Activated CD8-positive, alpha-beta memory T cell treated with anti-CD3 and anti-CD28 coated beads for 48 hours (primary cell): ENCODE measurements around the gene PLD1.

Experiments
- DNase-seq, 3 experiments: peaks; one replicate each; pipeline ENCODE4 v3.0.0-alpha.2; 2020; ENCODE audit warnings: low read depth in 2 of 3, low spot score in 2 of 3

PLD1 gene

DNA sequence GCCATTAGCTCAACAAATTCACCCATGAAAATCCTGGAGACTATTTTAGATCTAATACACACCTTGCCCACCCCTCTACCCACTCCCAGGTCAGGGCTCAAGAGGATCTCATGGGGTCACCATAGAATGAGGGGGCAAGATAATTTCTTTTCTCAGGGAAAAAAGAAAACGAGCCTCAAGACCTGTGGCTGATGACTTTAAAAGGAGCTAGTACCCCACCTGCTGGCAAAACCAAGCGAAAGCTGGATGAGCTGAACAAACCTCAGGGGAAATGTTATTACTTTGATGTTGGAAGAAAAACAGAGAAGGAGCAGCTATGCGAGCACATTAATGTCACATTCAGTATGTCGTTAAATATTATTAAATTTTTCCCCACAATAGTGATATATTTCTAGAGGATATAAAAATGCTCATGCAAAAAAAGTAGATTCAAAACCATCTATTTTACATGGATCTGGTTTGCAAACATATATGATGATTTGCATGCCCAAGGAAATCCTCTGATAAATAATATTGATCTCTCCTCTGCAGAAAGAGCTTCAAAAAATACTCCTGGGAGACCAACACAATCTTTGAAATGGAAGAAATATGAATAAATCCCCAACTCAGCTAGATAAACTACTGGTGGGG, 37.7 kb downstream of the PLD1 start:
- no peak for DNase-seq

DNA sequence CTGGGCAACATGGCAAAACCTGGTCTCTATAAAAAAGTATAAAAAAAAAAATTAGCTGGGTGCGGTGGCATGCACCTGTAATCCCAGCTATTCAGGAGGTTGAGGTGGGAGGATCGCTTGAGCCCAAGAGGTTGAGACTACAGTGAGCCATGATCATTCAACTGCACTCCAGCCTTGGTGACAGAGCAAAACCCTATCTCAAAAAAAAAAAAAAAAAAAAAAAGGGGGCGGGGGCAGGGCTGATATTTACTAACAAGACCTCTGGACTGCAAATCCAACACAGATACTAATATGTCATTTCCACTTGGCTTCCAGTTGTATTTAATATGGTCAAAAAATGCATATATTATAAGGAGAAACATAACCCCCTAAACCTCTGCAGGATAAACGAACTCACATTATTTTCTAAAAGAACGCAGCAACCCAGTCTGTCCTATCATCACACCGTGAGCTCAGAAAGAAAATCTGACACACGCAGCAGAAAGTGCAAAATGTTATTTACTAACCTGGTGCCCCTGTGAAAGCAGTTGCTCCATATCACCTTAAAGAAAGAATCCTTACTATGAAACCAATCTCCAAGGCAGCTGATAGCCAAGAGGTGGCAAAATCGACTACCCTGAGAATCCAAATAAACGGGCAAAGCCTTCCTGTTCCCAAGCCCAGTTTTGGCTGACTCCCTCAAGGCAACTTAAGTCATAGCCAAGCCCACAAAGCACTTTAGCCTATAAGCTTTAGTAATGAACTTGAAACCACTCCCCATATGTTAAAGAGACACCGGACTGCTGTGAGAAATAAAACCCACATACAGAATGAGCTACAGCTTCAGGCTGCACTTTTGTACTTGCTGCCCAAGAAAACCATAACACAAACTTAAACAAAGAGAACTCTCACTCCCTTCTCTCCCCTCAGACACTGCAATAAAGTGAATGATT, 39.3 kb downstream of the PLD1 start:
- no peak for DNase-seq

DNA sequence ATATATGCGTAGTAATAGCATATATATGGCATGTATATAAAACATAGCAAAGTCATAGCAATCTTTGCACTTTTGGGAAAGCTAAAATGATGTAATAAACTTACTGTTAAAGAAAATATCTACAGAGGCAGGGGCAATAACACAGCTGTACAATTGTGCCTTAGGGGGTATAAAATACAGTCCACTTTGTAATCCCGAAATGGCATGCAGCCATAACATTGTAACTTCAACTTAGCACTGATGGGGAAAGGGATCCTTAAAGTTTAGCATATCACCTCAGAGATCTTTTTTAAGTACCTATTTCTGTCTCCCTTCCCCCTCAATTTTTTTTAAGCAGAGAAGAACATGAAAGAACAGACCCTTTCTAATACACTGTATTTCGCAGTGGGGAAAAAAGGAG, 40.8 kb downstream of the PLD1 start:
- DNase-seq: no peak

DNA sequence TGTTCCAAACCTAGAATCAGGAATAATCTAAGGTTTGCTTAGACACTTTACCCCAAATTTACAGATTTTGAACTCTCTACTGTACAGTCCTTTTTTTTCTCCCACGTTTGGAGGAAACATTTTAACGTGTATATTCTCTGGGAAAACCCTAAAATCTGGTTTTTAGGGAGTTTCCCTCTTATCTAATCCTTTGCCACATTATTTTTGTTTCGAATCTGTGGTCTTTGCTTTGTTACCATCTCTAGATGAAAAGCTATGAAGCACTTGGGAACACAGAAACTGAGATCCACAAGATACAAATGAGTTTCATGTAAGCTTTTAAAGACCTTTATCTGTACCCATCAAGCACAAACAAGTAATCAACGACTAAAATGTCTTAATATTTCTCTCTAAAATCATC, 41.3 kb downstream of the PLD1 start:
- no peak for DNase-seq

DNA sequence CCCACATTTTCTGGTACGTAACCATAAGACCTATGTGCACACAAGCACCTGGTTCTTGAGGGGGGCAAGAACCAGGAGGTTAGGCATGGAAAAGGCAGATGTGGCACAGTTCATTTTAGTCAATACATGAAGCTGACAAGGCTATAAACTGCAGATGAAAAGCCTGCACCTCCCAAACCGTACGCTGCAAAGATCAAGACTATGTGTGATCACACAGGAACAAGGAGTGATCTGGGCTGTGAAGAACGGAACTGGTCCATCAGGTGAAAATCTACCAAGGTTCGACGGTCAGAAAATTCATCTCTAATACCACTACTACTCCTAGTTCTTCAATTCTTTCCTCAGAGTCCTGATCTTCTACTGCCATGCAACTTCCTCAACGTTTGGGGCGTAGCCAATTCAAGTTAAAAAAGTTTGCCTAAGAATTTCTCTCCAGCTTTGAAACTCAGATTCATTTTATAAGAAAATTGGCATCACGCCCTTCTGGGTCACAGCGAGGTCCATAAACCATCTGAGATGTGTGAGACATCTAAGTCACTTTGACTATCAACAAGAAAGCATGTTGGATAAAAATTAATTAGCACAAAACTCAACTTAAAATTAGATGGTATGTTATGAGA, 41.9 kb downstream of the PLD1 start:
- DNase-seq: no peak

DNA sequence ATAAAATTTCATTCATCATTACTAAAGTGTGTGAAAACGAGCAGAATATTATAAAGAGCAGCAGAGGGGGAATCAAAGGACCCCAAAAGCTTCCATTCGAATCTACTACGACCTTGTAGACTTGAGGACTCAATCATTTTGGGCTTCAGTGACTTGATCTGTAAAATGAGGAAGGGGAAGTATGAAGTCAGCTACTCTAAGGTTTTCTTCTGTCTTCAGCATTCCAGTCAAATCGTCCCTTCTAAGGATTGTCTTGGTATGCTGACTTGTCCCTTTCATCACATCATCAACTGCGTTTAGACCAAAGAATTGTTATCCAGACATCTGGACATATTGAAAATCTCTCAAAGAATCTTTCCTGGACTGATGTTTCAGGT, 44.8 kb downstream of the PLD1 start:
- no peak for DNase-seq

DNA sequence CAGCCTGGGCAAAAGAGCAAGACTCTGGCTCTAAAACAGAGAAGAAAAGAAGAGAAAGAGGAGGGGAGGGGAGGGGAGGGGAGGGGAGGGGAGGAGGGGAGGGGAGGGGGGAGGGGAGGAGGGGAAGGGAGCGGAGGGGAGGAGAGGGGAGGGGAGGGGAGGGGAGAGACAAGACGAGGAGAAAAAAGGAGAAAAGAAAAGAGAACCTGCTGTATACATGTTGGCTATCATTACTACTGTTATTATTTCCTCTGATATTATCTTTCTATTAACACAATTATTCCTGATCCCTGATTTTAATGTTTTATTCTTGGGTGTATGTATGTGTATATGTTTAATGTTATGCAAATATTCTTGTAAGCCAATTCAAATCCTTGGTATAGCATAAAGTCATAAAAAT, 46.9 kb downstream of the PLD1 start:
- no peak for DNase-seq

DNA sequence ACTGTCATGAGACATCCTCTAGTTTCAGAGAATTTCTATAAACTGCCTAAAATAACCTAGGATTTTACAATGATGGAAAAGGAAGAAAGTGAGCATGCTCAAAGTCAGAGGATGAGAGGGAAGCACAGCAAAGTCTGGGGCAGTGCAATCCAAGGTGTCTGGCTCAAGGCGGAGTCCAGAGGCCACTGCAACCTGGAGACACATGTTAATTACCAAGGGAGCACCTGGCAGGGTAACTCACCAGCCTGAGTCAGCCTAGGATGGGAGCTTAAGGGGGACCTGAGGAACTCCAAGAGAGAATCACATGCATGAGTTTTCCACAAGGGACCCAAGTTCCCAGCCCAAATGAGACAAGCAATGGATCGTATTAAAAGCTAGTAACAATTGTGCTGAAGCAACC, 49.8 kb downstream of the PLD1 start:
- DNase-seq: no peak

DNA sequence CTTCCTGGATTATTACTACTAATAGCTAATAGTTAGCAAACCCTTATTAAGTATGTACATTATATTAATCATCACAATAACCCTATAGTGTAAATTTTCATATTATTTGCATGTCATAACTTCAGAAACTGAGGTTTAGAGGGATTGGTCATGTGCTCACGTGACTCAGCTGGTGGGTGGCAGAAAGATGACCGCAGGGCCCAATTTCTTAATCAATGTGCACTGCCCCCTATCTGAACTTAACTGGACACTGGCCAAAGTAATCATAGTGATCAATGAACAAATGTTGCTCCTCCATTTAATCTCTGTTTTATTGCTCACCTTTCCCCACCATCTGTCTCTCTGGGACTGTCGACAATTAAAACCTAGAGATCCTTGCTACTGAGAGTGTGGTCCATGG, 52.2 kb downstream of the PLD1 start:
- DNase-seq: no peak

DNA sequence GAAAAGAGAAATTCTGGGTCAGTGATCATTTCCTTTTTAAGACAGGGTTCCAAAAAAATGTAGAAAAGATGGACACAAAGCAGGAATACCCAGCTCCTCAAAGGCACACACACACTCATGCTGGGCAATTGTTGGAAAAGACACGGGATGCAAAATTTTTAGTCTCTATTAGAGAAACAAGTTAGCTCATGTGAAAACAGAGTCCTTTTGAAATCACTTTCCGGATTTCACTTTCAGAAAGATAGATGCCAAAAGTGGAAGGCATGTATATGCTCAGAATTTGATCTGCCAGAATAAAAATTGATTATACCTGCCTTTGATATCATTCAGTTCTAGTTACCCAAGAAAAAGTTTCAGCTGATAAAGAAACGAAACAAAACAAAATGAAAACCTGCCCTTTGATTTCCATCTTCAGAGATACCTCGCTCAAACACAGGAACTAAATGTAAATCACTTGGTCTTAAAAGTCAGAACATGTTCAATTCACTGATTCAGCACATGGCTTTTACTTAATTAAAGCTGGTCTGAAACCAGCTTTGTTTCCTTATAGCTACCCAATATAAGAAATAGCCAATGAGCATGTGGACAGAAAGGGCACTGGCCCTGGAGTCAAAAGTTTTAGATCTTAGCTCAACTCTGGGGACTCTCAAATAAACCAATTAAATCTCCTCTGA, 52.8 kb downstream of the PLD1 start:
- no peak for DNase-seq

DNA sequence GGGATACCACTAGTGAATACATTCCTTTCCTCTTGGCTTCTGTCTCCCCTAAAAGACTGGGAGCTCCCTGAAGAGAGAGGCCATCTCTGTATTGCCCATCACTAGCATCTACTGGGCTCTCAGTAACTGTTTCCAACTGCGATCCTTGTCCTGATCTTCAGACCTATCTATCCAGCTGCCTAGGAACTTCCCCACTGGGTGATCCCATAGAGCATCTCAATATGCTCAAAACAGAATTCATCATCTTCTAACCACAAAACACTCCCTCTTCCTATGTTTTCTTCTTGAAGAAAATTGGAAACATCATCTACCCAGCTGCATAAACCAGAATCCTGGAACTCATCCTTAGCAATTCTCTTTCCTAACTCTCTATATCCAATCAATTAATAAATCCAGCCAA, 54.6 kb downstream of the PLD1 start:
- no peak for DNase-seq

DNA sequence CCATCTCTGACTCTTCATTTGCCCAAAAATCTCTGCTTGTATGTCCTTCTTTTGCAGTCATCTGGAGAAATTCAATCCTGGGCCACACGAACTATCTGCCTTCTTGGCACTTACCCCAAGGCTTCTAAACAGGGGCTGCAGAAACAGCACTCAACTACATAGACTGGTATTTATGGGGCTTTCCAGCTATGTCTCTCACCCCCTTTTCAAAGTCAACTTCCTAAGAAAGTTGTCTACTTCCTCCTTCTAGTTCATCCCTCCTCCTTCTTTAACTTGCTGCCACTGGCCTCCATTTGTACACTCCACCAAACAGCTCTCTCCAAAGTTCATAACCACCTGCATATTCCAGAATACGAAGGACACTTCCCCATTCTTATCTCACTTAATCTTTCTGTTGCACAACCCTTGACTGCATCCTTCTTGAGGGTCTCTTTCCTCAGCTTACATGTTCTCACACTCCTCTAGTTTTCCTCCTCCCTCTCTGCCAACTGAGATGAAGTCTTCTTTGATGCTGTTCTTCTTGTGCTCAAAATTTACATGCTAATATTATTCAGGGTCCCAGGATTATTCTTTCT, 55.2 kb downstream of the PLD1 start:
- no peak for DNase-seq

DNA sequence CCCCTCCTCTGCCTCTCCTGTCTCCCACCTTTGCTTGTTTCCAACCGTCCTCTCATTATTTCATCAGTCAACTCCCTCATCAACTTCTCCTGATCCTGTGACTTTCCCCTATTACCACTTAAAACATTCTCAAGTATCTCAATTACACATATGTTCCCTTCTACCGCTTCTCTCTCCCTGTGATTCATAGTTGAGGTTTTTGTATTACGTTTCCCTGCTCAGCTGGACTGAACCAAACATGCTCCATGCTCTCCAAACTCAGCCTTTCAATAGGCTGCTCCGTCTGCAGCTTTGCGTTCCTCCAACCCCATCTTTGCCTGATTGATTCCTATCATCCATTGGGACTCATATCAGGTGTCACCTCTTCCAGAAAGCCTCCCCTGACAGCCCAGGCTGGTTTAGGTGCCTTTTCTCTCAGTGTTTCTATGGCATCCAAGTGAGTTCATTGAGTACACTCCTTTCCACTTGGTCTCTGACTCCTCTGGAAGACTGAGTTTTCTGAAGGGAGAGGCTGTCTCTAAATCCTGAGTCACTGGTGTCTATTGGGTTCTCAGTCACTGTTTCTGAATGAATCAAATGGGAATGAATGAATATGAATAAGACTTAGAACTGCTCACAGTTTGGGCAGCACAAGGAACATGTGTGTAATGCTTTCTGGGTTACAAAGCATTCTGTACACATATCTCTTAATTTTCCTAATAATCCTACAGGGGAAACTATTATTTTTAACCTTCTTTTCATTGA, 56.4 kb downstream of the PLD1 start:
- DNase-seq: no peak

DNA sequence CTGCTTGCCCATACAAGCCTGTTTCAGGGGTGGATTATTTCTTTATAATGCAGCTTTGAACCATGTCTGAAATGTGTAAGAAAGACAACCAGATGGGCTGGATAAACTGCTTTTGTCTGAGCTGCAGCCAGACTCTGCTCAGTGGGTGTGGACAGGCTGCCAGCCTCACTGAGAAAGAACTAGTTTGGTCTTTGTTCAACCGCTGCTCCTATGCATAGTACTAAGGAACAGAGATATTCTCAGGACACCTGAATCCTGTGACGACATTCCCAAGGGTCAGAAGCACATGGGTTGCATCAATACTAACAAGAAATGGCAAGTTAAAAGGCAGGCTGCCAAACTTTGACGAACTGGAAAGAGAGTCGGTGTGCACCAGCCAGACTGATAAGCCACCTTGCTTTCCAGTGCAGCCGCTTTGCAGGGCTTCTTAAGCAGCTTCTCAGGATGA, 57.2 kb downstream of the PLD1 start:
- no peak for DNase-seq

DNA sequence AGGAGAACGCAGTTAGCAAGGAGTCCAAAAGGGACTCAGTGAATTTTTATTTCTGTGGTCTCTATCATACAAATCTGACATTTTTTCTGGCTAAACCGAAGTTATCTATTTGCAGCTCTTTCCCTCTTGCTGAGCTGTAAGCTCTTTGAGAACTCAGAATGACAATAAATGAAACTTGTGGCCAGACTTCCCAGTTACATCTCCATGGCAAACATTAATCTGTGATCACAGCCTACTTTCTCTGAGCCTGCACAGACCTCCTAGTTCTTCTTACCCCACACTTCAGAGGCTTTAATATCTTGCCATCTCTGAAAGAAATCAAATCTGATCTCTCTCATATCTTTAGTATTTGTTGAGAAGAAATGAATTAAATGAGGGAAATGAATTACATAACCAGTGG, 58.0 kb downstream of the PLD1 start:
- DNase-seq: no peak

DNA sequence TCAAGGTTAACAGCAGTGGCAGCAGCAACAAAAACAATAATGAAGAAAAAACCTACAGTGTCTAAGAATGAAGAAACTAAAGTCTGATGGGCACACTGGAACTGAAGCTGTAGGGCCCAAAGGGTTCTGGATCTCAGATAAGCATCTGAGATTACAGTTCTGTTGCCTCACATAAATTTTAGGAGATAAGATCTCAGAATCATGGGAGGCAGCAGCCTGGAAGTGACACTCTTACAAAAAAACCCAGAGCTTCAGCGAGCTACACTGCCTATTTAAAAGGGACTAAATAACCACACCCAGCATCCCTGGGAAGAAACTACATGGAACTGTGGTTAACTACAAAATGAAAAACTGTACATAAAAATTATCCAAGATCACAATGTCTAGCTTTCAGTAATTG, 61.2 kb downstream of the PLD1 start:
- no peak for DNase-seq

DNA sequence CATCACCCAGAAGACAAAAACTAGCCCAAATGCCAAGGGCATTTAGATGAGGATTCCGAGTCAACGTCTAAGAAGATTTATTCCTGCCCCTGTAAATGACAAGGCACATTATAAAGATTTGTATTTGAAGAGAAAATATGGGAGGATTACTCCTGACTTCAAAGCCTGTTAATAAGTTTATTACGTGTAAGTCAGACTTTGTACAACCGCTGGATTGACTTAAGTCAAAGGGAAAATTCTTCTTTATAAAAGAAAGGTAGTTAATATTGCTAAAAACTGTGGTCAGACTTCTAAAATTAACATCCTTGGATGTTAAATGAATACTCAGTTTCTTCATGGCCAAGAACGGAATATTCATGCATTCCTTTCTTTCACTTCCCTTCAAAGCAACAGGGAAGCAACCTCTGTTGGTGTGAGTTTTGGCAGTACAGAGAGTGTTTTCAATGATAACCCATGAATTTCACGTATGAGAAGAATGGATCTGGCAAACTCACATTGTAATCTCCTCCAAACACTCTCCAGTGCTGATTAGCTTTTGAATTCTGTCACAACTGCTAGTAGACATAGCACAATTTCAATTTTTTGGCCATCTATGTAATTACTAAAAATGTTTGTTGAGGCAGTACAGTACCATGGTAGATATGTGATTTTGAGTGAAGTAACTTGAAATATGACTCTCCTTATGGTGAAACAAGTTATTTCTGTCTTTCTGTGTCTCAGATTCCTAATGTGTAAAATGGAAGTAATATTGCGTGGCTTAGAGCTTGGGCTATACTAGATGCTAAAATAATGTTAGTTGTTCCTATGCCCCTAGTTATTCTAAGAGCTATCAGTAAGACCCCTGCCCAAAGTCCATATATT, 62.0 kb downstream of the PLD1 start:
- DNase-seq: no peak

DNA sequence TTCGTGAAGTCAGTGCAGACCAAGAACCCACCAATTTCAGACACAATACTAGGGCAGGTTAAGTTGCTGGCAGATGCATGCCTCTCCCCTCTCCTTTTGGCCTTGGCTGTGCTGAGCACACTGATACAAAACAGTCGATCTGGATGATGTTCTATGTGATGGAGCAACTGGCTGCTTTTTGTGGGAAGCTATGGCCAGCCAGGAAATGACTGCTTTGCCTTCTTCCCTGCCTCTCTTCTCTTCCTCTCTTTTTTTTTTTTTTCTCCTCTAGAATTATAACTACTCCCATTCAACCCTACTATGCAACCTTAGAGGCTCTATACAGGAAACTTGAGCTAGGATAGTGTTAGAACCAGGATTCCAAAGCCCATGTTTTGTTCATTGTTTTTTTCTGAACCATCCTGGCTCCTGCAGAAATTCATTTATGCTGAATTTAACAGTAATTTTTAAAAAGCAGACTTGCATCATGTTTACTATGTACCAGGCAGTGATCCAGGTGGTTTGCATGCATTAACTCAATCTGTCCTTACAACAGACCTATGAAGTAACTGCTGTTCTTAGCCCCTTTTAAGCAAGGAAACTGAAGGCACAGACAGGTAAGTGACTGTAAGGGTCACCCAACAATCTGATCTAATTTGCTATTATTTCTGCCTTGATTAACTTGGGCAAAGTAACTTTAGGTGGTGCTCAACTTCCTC, 62.9 kb downstream of the PLD1 start:
- no peak for DNase-seq
